HL-60 (cell line): Measurements from ENCODE around the gene DRC7.

Experiments
- DNase-seq, 2 experiments: peaks; one replicate each; pipeline ENCODE4 v3.0.0-alpha.2; 2010 to 2020; ENCODE audit warnings: low read depth in 1 of 2, low spot score in 1 of 2
- H3K27ac ChIP-seq: fragments of 250-450 bp; sonication (Bioruptor Pico); replicated peaks from 2 replicates; pipeline ENCODE4 v1.5.1; 2020; ENCODE audit warnings: mild to moderate bottlenecking, moderate library complexity
- H3K27me3 ChIP-seq: fragments of 250-450 bp; sonication (Bioruptor Pico); 2 replicates; pipeline ENCODE4 v1.5.1; 2021; ENCODE audit warnings: mild to moderate bottlenecking, moderate library complexity; ENCODE audit not compliant: insufficient read depth, poor library complexity, severe bottlenecking
- H3K4me3 ChIP-seq: replicated peaks from 2 replicates; pipeline ENCODE4 v1.5.1; 2011; ENCODE audit warnings: mild to moderate bottlenecking, control low read depth, low read length; ENCODE audit not compliant: insufficient read depth
- CTCF ChIP-seq: IDR thresholded peaks from one replicate; pipeline ENCODE4 v1.5.1; 2011; ENCODE audit warnings: low read length, control low read depth, inconsistent platforms; ENCODE audit not compliant: insufficient read depth
- GABPA ChIP-seq: IDR thresholded peaks from 2 replicates; pipeline ENCODE4 v1.6.1; 2012; ENCODE audit warnings: low read depth
- POLR2AphosphoS5 ChIP-seq: IDR thresholded peaks from 2 replicates; pipeline ENCODE4 v1.6.1; 2012; ENCODE audit warnings: low read depth
- SPI1 ChIP-seq: IDR thresholded peaks from 2 replicates; pipeline ENCODE4 v1.6.1; 2012; ENCODE audit warnings: low read depth, mild to moderate bottlenecking, borderline replicate concordance
- TF ChIP-seq, protein P1 (sequence below): IDR thresholded peaks from 2 replicates; pipeline ENCODE4 v1.6.1; 2012; ENCODE audit warnings: low read depth; ENCODE audit not compliant: insufficient replicate concordance

The DRC7 gene

DNA sequence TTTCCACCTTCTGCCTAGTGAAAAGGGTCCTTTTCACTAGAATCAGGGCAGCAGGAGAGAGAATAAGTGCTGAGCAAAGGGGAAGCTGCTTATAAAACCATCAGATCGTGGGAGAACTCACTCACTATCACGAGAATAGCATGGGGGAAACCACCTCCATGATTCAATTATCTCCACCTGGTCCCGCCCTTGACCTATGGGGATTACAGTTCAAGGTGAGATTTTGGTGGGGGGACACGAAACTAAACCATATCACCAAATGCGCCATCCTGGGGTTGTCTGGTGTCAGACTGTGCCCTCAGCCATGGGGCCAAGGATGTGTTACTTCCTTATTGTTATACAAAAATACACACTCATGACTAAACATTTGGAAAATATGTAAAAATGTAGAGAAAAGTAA lies 30.5 kb downstream of the DRC7 start:
- H3K27me3 ChIP-seq = no peaks in the 10 kb centered on the region
- no peak for DNase-seq
- H3K27ac ChIP-seq = no peak overlapping the region
- no peak overlapping the region for H3K4me3 ChIP-seq
- TF ChIP-seq, protein P1, sequence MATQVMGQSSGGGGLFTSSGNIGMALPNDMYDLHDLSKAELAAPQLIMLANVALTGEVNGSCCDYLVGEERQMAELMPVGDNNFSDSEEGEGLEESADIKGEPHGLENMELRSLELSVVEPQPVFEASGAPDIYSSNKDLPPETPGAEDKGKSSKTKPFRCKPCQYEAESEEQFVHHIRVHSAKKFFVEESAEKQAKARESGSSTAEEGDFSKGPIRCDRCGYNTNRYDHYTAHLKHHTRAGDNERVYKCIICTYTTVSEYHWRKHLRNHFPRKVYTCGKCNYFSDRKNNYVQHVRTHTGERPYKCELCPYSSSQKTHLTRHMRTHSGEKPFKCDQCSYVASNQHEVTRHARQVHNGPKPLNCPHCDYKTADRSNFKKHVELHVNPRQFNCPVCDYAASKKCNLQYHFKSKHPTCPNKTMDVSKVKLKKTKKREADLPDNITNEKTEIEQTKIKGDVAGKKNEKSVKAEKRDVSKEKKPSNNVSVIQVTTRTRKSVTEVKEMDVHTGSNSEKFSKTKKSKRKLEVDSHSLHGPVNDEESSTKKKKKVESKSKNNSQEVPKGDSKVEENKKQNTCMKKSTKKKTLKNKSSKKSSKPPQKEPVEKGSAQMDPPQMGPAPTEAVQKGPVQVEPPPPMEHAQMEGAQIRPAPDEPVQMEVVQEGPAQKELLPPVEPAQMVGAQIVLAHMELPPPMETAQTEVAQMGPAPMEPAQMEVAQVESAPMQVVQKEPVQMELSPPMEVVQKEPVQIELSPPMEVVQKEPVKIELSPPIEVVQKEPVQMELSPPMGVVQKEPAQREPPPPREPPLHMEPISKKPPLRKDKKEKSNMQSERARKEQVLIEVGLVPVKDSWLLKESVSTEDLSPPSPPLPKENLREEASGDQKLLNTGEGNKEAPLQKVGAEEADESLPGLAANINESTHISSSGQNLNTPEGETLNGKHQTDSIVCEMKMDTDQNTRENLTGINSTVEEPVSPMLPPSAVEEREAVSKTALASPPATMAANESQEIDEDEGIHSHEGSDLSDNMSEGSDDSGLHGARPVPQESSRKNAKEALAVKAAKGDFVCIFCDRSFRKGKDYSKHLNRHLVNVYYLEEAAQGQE = no peak
- TF ChIP-seq POLR2AphosphoS5 (no peak), CTCF (no peak), GABPA (no peak), SPI1 (no peak)

DNA sequence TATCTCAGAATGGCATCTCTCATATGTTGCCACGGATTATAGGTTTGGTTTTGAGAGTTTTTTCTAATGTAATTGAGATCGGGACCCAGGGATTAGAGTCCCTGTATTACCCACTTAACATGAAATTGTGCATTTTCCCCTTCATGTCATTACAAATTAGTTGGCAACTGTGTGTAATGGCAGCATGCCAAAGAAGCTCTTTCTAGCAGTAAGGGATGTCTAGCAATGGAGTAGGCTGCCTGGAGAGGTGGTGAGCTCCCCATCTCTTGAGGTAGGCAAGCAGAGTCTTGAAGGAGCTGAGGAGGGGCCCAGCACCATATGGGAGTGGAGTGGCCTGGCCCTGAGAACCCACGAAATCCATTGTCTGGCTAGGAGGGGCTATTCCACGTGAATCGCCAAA lies 30.9 kb downstream of the DRC7 start:
- no peak for TF ChIP-seq SPI1
- TF ChIP-seq POLR2AphosphoS5 = no peak
- TF ChIP-seq, protein P1 = no peak
- TF ChIP-seq CTCF = no peak
- no peak for DNase-seq
- no peak overlapping the region for H3K27ac ChIP-seq
- no peak overlapping the region for H3K4me3 ChIP-seq
- no peaks in the 10 kb centered on the region for H3K27me3 ChIP-seq

DNA sequence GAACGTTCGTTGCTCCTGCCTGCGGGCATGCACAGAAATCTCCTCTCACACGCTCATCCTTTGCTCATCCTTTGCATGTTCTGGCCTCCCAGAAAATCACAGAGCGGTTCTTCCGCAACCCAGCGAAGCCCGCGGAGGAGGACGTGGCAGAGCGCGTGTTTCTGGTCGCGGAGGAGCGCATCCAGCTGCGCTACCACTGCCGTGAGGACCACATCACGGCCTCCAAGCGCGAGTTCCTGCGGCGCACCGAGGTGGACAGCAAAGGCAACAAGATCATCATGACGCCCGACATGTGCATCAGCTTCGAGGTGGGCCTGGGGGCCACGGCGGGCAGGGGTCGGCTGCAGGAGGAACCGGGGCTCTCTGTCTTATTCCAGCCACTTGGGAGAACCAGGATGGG lies 31.4 kb downstream of the DRC7 start:
- Histone ChIP-seq H3K4me3 (no peak overlapping the region), H3K27me3 (no peaks in the 10 kb centered on the region), H3K27ac (no peak overlapping the region)
- no peak for DNase-seq
- no peak for TF ChIP-seq GABPA
- no peak for TF ChIP-seq SPI1
- no peak for TF ChIP-seq CTCF
- TF ChIP-seq, protein P1 = no peak
- TF ChIP-seq POLR2AphosphoS5 = no peak
